SH-SY5Y (cell line): ENCODE data around the gene TECPR1.

Experiments
- GATA2 ChIP-seq: IDR thresholded peaks from 2 replicates; pipeline ENCODE4 v1.6.1; 2011; ENCODE audit warnings: mild to moderate bottlenecking, low read depth, low read length
- GATA3 ChIP-seq: IDR thresholded peaks from 2 replicates; pipeline ENCODE4 v1.6.1; 2011; ENCODE audit warnings: low read depth, mild to moderate bottlenecking, low read length, moderate library complexity

Gene TECPR1

GRCh38 chr7:98288064-98288823 lies 36.2 kb upstream of the TECPR1 start:
- TF ChIP-seq GATA3, result no peak
- TF ChIP-seq GATA2, result no peak

- TF ChIP-seq GATA2, result no peak
- TF ChIP-seq GATA3, result no peak
Observed at GRCh38 chr7:98287486-98287959, 35.5 kb upstream of the TECPR1 start.

- TF ChIP-seq GATA3, result no peak
Observed at GRCh38 chr7:98286701-98287485, 34.9 kb upstream of the TECPR1 start.

- TF ChIP-seq GATA3 (no peak), GATA2 (no peak)
Observed at GRCh38 chr7:98286093-98286539, 34.1 kb upstream of the TECPR1 start.

GRCh38 chr7:98285157-98286092 lies 33.4 kb upstream of the TECPR1 start:
- TF ChIP-seq GATA3, result no peak

GRCh38 chr7:98284335-98285036 lies 32.5 kb upstream of the TECPR1 start:
- no peak for TF ChIP-seq GATA3
- no peak for TF ChIP-seq GATA2

GRCh38 chr7:98283887-98284222 lies 31.8 kb upstream of the TECPR1 start:
- TF ChIP-seq GATA2 (no peak), GATA3 (no peak)

GRCh38 chr7:98283127-98283886 lies 31.3 kb upstream of the TECPR1 start:
- TF ChIP-seq GATA2, result no peak
- no peak for TF ChIP-seq GATA3

- TF ChIP-seq GATA3, result no peak
- TF ChIP-seq GATA2, result no peak
Observed at GRCh38 chr7:98282703-98283102, 30.7 kb upstream of the TECPR1 start.

- TF ChIP-seq GATA3 (no peak), GATA2 (no peak)
Observed at GRCh38 chr7:98281757-98282606, 29.9 kb upstream of the TECPR1 start.

- no peak for TF ChIP-seq GATA3
- no peak for TF ChIP-seq GATA2
Observed at GRCh38 chr7:98280791-98281756, 29.0 kb upstream of the TECPR1 start, which contains the start of gene BRI3. BRI3 (plus strand) TSS chr7:98281686; CDS start chr7:98281796, 110 bp downstream.
